H1 (cell line): ENCODE data around the gene YOD1. TPM values are rescaled to one million over a fixed set of nuclear protein-coding genes. Genes with fewer than 3 reads are reported as not detected.

Experiments used
- CTCF ChIA-PET: fragments of 300-600 bp; sonication (Branson Sonifier 250); formaldehyde crosslinking; loops from one replicate; lab custom pipeline; 2021; ENCODE audit not compliant: partially characterized antibody; lab: Charles Lee
- POLR2A ChIA-PET: fragments of 300-600 bp; sonication (Branson Sonifier 250); formaldehyde crosslinking; loops from one replicate; lab custom pipeline; 2021; ENCODE audit warnings: inconsistent platforms; ENCODE audit not compliant: partially characterized antibody; lab: Charles Lee
- DNase-seq, 2 experiments: peaks; one replicate each; pipeline versions ENCODE4 v3.0.0 to v3.0.0-alpha.2; 2010 to 2022; ENCODE audit warnings: low spot score in 2 of 2, low read depth in 1 of 2, mixed read lengths in 1 of 2
- FAIRE-seq: peaks from 2 replicates; lab custom pipeline; 2011; peaks lifted over from hg19 to GRCh38; lab: Jason Lieb, UNC
- H2AFZ ChIP-seq: 2 replicates; pipeline ENCODE4 v1.8.1; 2012; ENCODE audit warnings: low read length, inconsistent platforms
- H2AK5ac ChIP-seq: 2 replicates; pipeline ENCODE4 v1.6.1; 2013; ENCODE audit warnings: low read depth, low read length
- H2BK120ac ChIP-seq: replicated peaks from 2 replicates; pipeline ENCODE3; 2013; ENCODE audit warnings: low read depth, low read length, inconsistent platforms
- H2BK12ac ChIP-seq: 2 replicates; pipeline ENCODE4 v1.6.1; 2013; ENCODE audit warnings: low read depth, low read length
- H2BK15ac ChIP-seq: 2 replicates; pipeline ENCODE4 v1.6.1; 2013; ENCODE audit warnings: low read length
- H2BK20ac ChIP-seq: 2 replicates; pipeline ENCODE4 v1.6.1; 2013; ENCODE audit warnings: low read length
- H2BK5ac ChIP-seq: 2 replicates; pipeline ENCODE4 v1.6.1; 2013; ENCODE audit warnings: low read depth, low read length
- H3K14ac ChIP-seq: 2 replicates; pipeline ENCODE4 v1.6.1; 2013; ENCODE audit warnings: inconsistent platforms; ENCODE audit not compliant: insufficient read length
- H3K18ac ChIP-seq: 2 replicates; pipeline ENCODE4 v1.6.1; 2013; ENCODE audit warnings: low read length; ENCODE audit errors: extremely low read depth
- H3K23ac ChIP-seq: 2 replicates; pipeline ENCODE4 v1.6.1; 2013; ENCODE audit warnings: inconsistent platforms; ENCODE audit not compliant: insufficient read length
- H3K23me2 ChIP-seq: 2 replicates; pipeline ENCODE4 v1.6.1; 2013; ENCODE audit warnings: low read depth, low read length
- H3K27ac ChIP-seq: 2 replicates; pipeline ENCODE4 v1.6.1; 2011; ENCODE audit warnings: low read depth, low read length, inconsistent platforms
- H3K27me3 ChIP-seq, 4 experiments: replicated peaks in 1 of 4; 1 replicate in 1 of 4; 2 replicates in 3 of 4; pipeline versions ENCODE4 v1.6.1 to v1.8.1; 2011 to 2013; ENCODE audit warnings: low read length in 3 of 4, mild to moderate bottlenecking in 3 of 4, inconsistent platforms in 2 of 4, mixed read lengths in 2 of 4, moderate library complexity in 1 of 4; ENCODE audit not compliant: control insufficient read depth in 3 of 4, insufficient read depth in 3 of 4; ENCODE audit errors: extremely low read depth in 1 of 4
- H3K36me3 ChIP-seq, 4 experiments: 2 replicates each; pipeline versions ENCODE4 v1.6.1 to v1.8.1; 2011 to 2013; ENCODE audit warnings: mild to moderate bottlenecking in 4 of 4, low read length in 3 of 4, moderate library complexity in 2 of 4, control low read depth in 1 of 4, inconsistent platforms in 1 of 4; ENCODE audit not compliant: insufficient read depth in 4 of 4, control insufficient read depth in 2 of 4
- H3K4ac ChIP-seq: replicated peaks from 2 replicates; pipeline ENCODE3; 2013; ENCODE audit warnings: low read length, low read depth, mixed read lengths, inconsistent platforms; ENCODE audit not compliant: insufficient read length
- H3K4me1 ChIP-seq, 4 experiments: replicated peaks in 1 of 4; 1 replicate in 1 of 4; 2 replicates in 3 of 4; pipeline versions ENCODE4 v1.6.1 to v1.8.1; 2011 to 2013; ENCODE audit warnings: low read length in 3 of 4, inconsistent platforms in 2 of 4, mixed read lengths in 1 of 4; ENCODE audit not compliant: insufficient read depth in 4 of 4, control insufficient read depth in 3 of 4
- H3K4me2 ChIP-seq, 2 experiments: 2 replicates each; pipeline versions ENCODE4 v1.6.1 to v1.8.1; 2011 to 2013; ENCODE audit warnings: low read depth in 2 of 2, low read length in 2 of 2, control low read depth in 1 of 2, inconsistent platforms in 1 of 2, mild to moderate bottlenecking in 1 of 2; ENCODE audit not compliant: insufficient read depth in 1 of 2
- H3K4me3 ChIP-seq, 4 experiments: fragments of 200-600, 300-600 bp in 1 of 4; sonication (generic), shearing (Covaris generic), sonication (Bioruptor Twin) in 1 of 4; 2 replicates each; pipeline versions ENCODE4 v1.5.1 to v1.8.1; 2011 to 2016; ENCODE audit warnings: low read length in 4 of 4, low read depth in 3 of 4, control low read depth in 2 of 4, inconsistent platforms in 2 of 4, mild to moderate bottlenecking in 2 of 4, mixed read lengths in 1 of 4, moderate library complexity in 1 of 4; ENCODE audit not compliant: insufficient read depth in 2 of 4; ENCODE audit errors: extremely low read depth in 1 of 4
- H3K56ac ChIP-seq: replicated peaks from 2 replicates; pipeline ENCODE3; 2013; ENCODE audit warnings: low read depth, mild to moderate bottlenecking, mixed read lengths, low read length, inconsistent platforms; ENCODE audit not compliant: insufficient read length
- H3K79me1 ChIP-seq: 2 replicates; pipeline ENCODE4 v1.6.1; 2013; ENCODE audit warnings: low read depth, low read length, control low read depth
- H3K79me2 ChIP-seq, 2 experiments: 2 replicates each; pipeline versions ENCODE4 v1.6.1 to v1.8.1; 2012 to 2013; ENCODE audit warnings: low read length in 2 of 2, mild to moderate bottlenecking in 2 of 2, inconsistent platforms in 1 of 2; ENCODE audit not compliant: insufficient read depth in 2 of 2, control insufficient read depth in 1 of 2
- H3K9ac ChIP-seq, 4 experiments: replicated peaks in 1 of 4; 1 replicate in 1 of 4; 2 replicates in 3 of 4; pipeline versions ENCODE4 v1.6.1 to v1.8.1; 2011 to 2013; ENCODE audit warnings: low read depth in 3 of 4, low read length in 3 of 4, control low read depth in 2 of 4, mild to moderate bottlenecking in 2 of 4, moderate library complexity in 2 of 4, inconsistent platforms in 1 of 4; ENCODE audit errors: extremely low read depth in 1 of 4
- H3K9me3 ChIP-seq, 2 experiments: 2 replicates each; pipeline versions ENCODE4 v1.6.1 to v1.8.1; 2012 to 2013; ENCODE audit warnings: mild to moderate bottlenecking in 2 of 2, moderate library complexity in 2 of 2, control low read depth in 1 of 2, inconsistent platforms in 1 of 2, low read depth in 1 of 2, low read length in 1 of 2, mixed read lengths in 1 of 2; ENCODE audit not compliant: insufficient read depth in 2 of 2
- H4K20me1 ChIP-seq, 2 experiments: replicated peaks in 1 of 2; 2 replicates each; pipeline versions ENCODE3 to v1.8.1; 2011 to 2013; ENCODE audit warnings: inconsistent platforms in 2 of 2, low read length in 2 of 2, mild to moderate bottlenecking in 1 of 2; ENCODE audit not compliant: insufficient read depth in 2 of 2, control insufficient read depth in 1 of 2
- H4K5ac ChIP-seq: 2 replicates; pipeline ENCODE4 v1.6.1; 2013; ENCODE audit warnings: low read length, low read depth, mixed read lengths, inconsistent platforms; ENCODE audit not compliant: insufficient read length
- H4K8ac ChIP-seq: 2 replicates; pipeline ENCODE4 v1.8.0; 2013; ENCODE audit warnings: mild to moderate bottlenecking, moderate library complexity, low read length, inconsistent platforms; ENCODE audit not compliant: insufficient read depth; ENCODE audit errors: extremely low read depth
- H4K91ac ChIP-seq: replicated peaks from 2 replicates; pipeline ENCODE3; 2013; ENCODE audit warnings: low read length, mixed read lengths, inconsistent platforms; ENCODE audit not compliant: insufficient read length
- CBX5 ChIP-seq: fragments of 300-800, 300-1000 bp; sonication (generic); IDR thresholded peaks from 2 replicates; pipeline ENCODE4 v1.7.1; 2016; ENCODE audit warnings: antibody characterized with exemption, low read length, low read depth
- CHD2 ChIP-seq: IDR thresholded peaks from 2 replicates; pipeline ENCODE4 v1.6.1; 2012; ENCODE audit warnings: low read length, improper control_type of control experiment
- GABPA ChIP-seq: IDR thresholded peaks from 2 replicates; pipeline ENCODE4 v1.6.1; 2011; ENCODE audit warnings: mild to moderate bottlenecking, low read length, moderate library complexity, borderline replicate concordance; ENCODE audit not compliant: insufficient read depth
- GTF2F1 ChIP-seq: IDR thresholded peaks from 2 replicates; pipeline ENCODE4 v1.6.1; 2012; ENCODE audit warnings: low read depth, low read length, improper control_type of control experiment, borderline replicate concordance
- HDAC2 ChIP-seq, 2 experiments: fragments of 300-600 bp in 1 of 2; sonication (generic) in 1 of 2; IDR thresholded peaks; 2 replicates each; pipeline ENCODE4 v1.6.1; 2011 to 2012; ENCODE audit warnings: low read depth in 2 of 2, low read length in 2 of 2, mild to moderate bottlenecking in 2 of 2, moderate library complexity in 2 of 2, borderline replicate concordance in 1 of 2, inconsistent platforms in 1 of 2
- JUND ChIP-seq: IDR thresholded peaks from 2 replicates; pipeline ENCODE4 v1.6.1; 2011; ENCODE audit warnings: mild to moderate bottlenecking, improper control_type of control experiment, low read length
- KDM1A ChIP-seq: fragments of 200-600, 300-600 bp; sonication (generic); IDR thresholded peaks from 2 replicates; pipeline ENCODE4 v1.7.1; 2016; ENCODE audit warnings: mild to moderate bottlenecking, low read length, borderline replicate concordance
- KDM4A ChIP-seq: IDR thresholded peaks from one replicate; pipeline ENCODE4 v1.7.1; 2012; ENCODE audit warnings: low read depth, mild to moderate bottlenecking, moderate library complexity, low read length, inconsistent platforms; ENCODE audit not compliant: severe bottlenecking
- MAFK ChIP-seq: IDR thresholded peaks from 2 replicates; pipeline ENCODE4 v1.6.1; 2012; ENCODE audit warnings: low read depth, mild to moderate bottlenecking, improper control_type of control experiment, low read length
- POLR2A ChIP-seq, 2 experiments: IDR thresholded peaks; 1 replicate in 1 of 2; 2 replicates in 1 of 2; pipeline ENCODE4 v1.6.1; 2011; ENCODE audit warnings: low read depth in 2 of 2, low read length in 2 of 2, mild to moderate bottlenecking in 2 of 2; ENCODE audit errors: control extremely low read depth in 1 of 2
- RFX5 ChIP-seq: IDR thresholded peaks from 2 replicates; pipeline ENCODE4 v1.6.1; 2011; ENCODE audit warnings: low read depth, low read length, improper control_type of control experiment, borderline replicate concordance
- SP2 ChIP-seq: IDR thresholded peaks from 2 replicates; pipeline ENCODE4 v1.6.1; 2012; ENCODE audit warnings: mild to moderate bottlenecking, low read length, inconsistent platforms
- TAF1 ChIP-seq: IDR thresholded peaks from 2 replicates; pipeline ENCODE4 v1.6.1; 2011; ENCODE audit warnings: mild to moderate bottlenecking, low read depth, low read length
- TBP ChIP-seq: IDR thresholded peaks from 2 replicates; pipeline ENCODE4 v1.6.1; 2011; ENCODE audit warnings: low read depth, low read length, improper control_type of control experiment
- TEAD4 ChIP-seq: IDR thresholded peaks from 2 replicates; pipeline ENCODE4 v1.6.1; 2012; ENCODE audit warnings: low read depth, low read length, inconsistent platforms, mixed read lengths
- ZNF274 ChIP-seq: IDR thresholded peaks from 2 replicates; pipeline ENCODE4 v1.7.0; 2012; ENCODE audit warnings: low read length, borderline replicate concordance; ENCODE audit errors: extremely low read depth
- WGBS, 2 experiments: shearing (Covaris generic) in 1 of 2; methylation state at CpG; one replicate each; pipeline versions ENCODE4 v1.1.6 to v1.1.7; 2013 to 2015; ENCODE audit warnings: low lambda C conversion rate in 2 of 2, mixed read lengths in 2 of 2, inconsistent platforms in 1 of 2, low coverage in 1 of 2, missing lambda C conversion rate in 1 of 2; ENCODE audit not compliant: insufficient replicate concordance in 2 of 2, insufficient coverage in 1 of 2, insufficient read length in 1 of 2; ENCODE audit errors: extremely low coverage in 1 of 2, missing lambda C conversion rate in 1 of 2; 5-methylcytosine and 5-hydroxymethylcytosine counted together
- polyA plus RNA-seq, 7 experiments: library from polyadenylated mRNA; depleted of rRNA in 3 of 7; stranded (reverse) in 5 of 7; unstranded in 2 of 7; fragments of >200 nt in 5 of 7; fragments of 200-250 nt in 2 of 7; gene quantifications; 1 replicate in 5 of 7; 2 replicates in 1 of 7; 4 replicates in 1 of 7; pipeline versions ENCODE4 v1.2.1 to v1.2.3, GENCODE V29; 2011 to 2013; ENCODE audit warnings: missing spikeins in 2 of 7, mixed read lengths in 2 of 7
- total RNA-seq: library from RNA; stranded (reverse); fragmentation: NEBNext Ultra II Directional; extraction: Animal tissue kit (Norgen Biotek cat#: 25700); gene quantifications from 2 replicates; pipeline ENCODE4 v1.2.1, GENCODE V29; 2021

Gene YOD1
- total and polyA plus RNA-seq, 2 of the 8 experiments (the other 6 are each of a cell fraction or from before 2014, with no cell fraction given) = 1.9 to 11.8 TPM

- DNase-seq (no peak), FAIRE-seq (no peak)
- H3K27ac ChIP-seq = no peak overlapping the region
- no peak overlapping the region for H3K4me2 ChIP-seq
- no peaks in the 10 kb centered on the region for H3K79me2 ChIP-seq
- no peak overlapping the region for H3K4me3 ChIP-seq
- H2BK5ac ChIP-seq = no peak overlapping the region
- no peak overlapping the region for H3K18ac ChIP-seq
- no peak overlapping the region for H3K9ac ChIP-seq
- no peak overlapping the region for H2BK20ac ChIP-seq
- no peak overlapping the region for H4K91ac ChIP-seq
- no peak overlapping the region for H2AK5ac ChIP-seq
- H3K4ac ChIP-seq = no peak overlapping the region
- H3K79me1 ChIP-seq = no peaks in the 10 kb centered on the region
- H2AFZ ChIP-seq = no peak overlapping the region
- no peaks in the 10 kb centered on the region for H3K9me3 ChIP-seq
- no peaks in the 10 kb centered on the region for H3K27me3 ChIP-seq
- POLR2A ChIA-PET = interaction anchor here (1.6 to 3.2 kb wide), 4 partner anchors 9 to 19 kb away, joined by 5 to 16 read pairs (median 10); partner anchors contain the start of genes PFKFB2 and YOD1
- H3K14ac ChIP-seq = no peak overlapping the region
- H3K23me2 ChIP-seq = no peaks in the 10 kb centered on the region
- no peak overlapping the region for H4K8ac ChIP-seq
- H3K36me3 ChIP-seq = no peaks in the 10 kb centered on the region
- no peak overlapping the region for H2BK120ac ChIP-seq
- H2BK12ac ChIP-seq = no peak overlapping the region
- no peak overlapping the region for H3K56ac ChIP-seq
- H4K20me1 ChIP-seq = no peaks in the 10 kb centered on the region
- 78% methylated on average over 1 of the region's 1 CpG; no CpG with 5 or more reads in 1 of the 2 experiments for WGBS, 2 experiments
- no peak overlapping the region for H3K23ac ChIP-seq
- CTCF ChIA-PET = interaction anchor here (1.0 to 6.1 kb wide), 3 partner anchors 12 to 29 kb away, joined by 3 to 40 read pairs (median 36); partner anchors contain the start of gene YOD1
- peaks cover 4 to 17% (median 12%) of the 10 kb centered on the region in 4 experiments; a peak in 6 of 7 replicates for H3K4me1 ChIP-seq
- no peak overlapping the region for H4K5ac ChIP-seq
- H2BK15ac ChIP-seq = no peak overlapping the region
- no peak for TF ChIP-seq KDM1A
- TF ChIP-seq RFX5 = no peak
- no peak for TF ChIP-seq CBX5
- TF ChIP-seq ZNF274 = no peak
- no peak for TF ChIP-seq KDM4A
- TF ChIP-seq TEAD4 = no peak
- no peak for TF ChIP-seq HDAC2 (IDR thresholded peaks at IDR 0.05; ENCODE audit: borderline replicate concordance in 1 of 2, low read depth in 2 of 2, low read length in 2 of 2)
- no peak for TF ChIP-seq POLR2A (IDR thresholded peaks at IDR 0.05; ENCODE audit: control extremely low read depth in 1 of 2, low read depth in 2 of 2, low read length in 2 of 2)
- no peak for TF ChIP-seq SP2
- no peak for TF ChIP-seq GABPA
- no peak for TF ChIP-seq JUND
- no peak for TF ChIP-seq GTF2F1
- TF ChIP-seq TAF1 = no peak
- no peak for TF ChIP-seq CHD2
- TF ChIP-seq TBP = no peak
- TF ChIP-seq MAFK = no peak
These were observed 16.8 kb downstream of the YOD1 start for GRCh38 chr1:207034208-207034607.
